NCI-H1105 treated with DMSO at 0.1 percent for 48 hours (cell line): ENCODE data around the gene ANKLE2.
"Not testable (repeated sequence)": the region's sequence is repeated elsewhere in the genome, so short reads cannot be mapped to it uniquely, and the experiment has no call there.

Experiments
- DNase-seq: peaks from one replicate; lab custom pipeline; 2025; lab: John Stamatoyannopoulos, UW

The ANKLE2 gene

GRCh38 chr12:132776816-132777568 lies 15.4 kb upstream of the ANKLE2 start:
- no peak for DNase-seq

- not testable (repeated sequence) for DNase-seq
These were observed 14.6 kb upstream of the ANKLE2 start for GRCh38 chr12:132776230-132776625.

- no peak for DNase-seq
These were observed 14.0 kb upstream of the ANKLE2 start for GRCh38 chr12:132775502-132776229.

- no peak for DNase-seq
These were observed 13.1 kb upstream of the ANKLE2 start for GRCh38 chr12:132774646-132775275.

- DNase-seq = no peak
These were observed 12.5 kb upstream of the ANKLE2 start for GRCh38 chr12:132774159-132774558.

GRCh38 chr12:132773077-132773955 lies 11.7 kb upstream of the ANKLE2 start:
- no peak for DNase-seq

GRCh38 chr12:132772606-132773005 lies 11.0 kb upstream of the ANKLE2 start:
- no peak for DNase-seq

GRCh38 chr12:132771126-132771838 lies 9.7 kb upstream of the ANKLE2 start:
- no peak for DNase-seq

- peak; percentile 74 for DNase-seq
These were observed 4.9 kb upstream of the ANKLE2 start for GRCh38 chr12:132766380-132767085.

- DNase-seq = no peak
These were observed 3.7 kb upstream of the ANKLE2 start for GRCh38 chr12:132765361-132765760.

- no peak for DNase-seq
These were observed 2.6 kb upstream of the ANKLE2 start for GRCh38 chr12:132764231-132764630.

GRCh38 chr12:132761921-132762583 lies 420 bp upstream of the ANKLE2 start:
- peak; percentile 60 for DNase-seq

GRCh38 chr12:132759359-132759758 lies 2.3 kb downstream of the ANKLE2 start:
- DNase-seq = no peak

- DNase-seq = not testable (repeated sequence)
These were observed 2.8 kb downstream of the ANKLE2 start for GRCh38 chr12:132758825-132759224.

- no peak for DNase-seq
These were observed 7.3 kb downstream of the ANKLE2 start for GRCh38 chr12:132754160-132754932.

GRCh38 chr12:132753670-132754069 lies 8.0 kb downstream of the ANKLE2 start:
- DNase-seq = not testable (repeated sequence)

- no peak for DNase-seq
These were observed 13.3 kb downstream of the ANKLE2 start for GRCh38 chr12:132748319-132748718.

- no peak for DNase-seq
These were observed 13.7 kb downstream of the ANKLE2 start for GRCh38 chr12:132747896-132748295.

GRCh38 chr12:132747395-132747794 lies 14.2 kb downstream of the ANKLE2 start:
- no peak for DNase-seq
